Measurements from ENCODE around the gene LEAP2. TPM values are rescaled to one million over a fixed set of nuclear protein-coding genes. Genes with fewer than 3 reads are reported as not detected.

LEAP2 gene
- total and polyA plus RNA-seq, 2 donors (not counting 1 experiment from before 2014, with no cell fraction given): 2.2 to 5.4 TPM

DNA sequence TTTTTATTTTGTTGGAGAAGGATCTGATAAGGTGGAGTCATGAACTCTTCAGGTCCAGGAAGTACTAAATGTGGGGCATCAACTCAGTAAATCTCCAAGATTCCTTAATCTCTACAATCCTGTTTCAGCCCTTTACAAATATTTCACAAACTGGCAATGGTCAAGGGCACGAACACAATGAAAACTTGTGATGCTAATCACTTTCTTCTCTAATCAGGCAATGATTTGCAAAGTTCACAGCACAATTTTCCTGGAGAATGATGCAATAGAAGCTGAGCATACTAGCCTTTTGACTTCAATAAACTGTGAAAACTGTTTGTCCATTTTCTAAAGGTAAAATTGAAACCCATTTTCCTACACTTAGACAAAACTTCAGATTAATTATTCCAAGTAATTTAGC, 24.1 kb upstream of the LEAP2 start:
- Mint-ChIP-seq H3K27ac (no peak overlapping the region), H3K27me3 (no peaks in the 10 kb centered on the region), H3K9me3 (ENCODE audit: insufficient read depth) (no peaks in the 10 kb centered on the region), H3K4me1 (no peaks in the 10 kb centered on the region), H3K4me3 (no peak overlapping the region)
- Histone ChIP-seq H3K4me3 (ENCODE audit: control extremely low read depth in 1 of 5, extremely low read depth in 1 of 5, insufficient read depth in 1 of 5, low read depth in 2 of 5, low read length in 4 of 5) (no peak overlapping the region), H3K27ac (ENCODE audit: low read length in 2 of 2) (no peak overlapping the region), H3K79me2 (ENCODE audit: control insufficient read depth, insufficient read depth, low read length) (no peaks in the 10 kb centered on the region), H3K36me3 (replicated peaks in 1 of 2; ENCODE audit: control extremely low read depth in 1 of 2, control insufficient read depth in 1 of 2, extremely low read depth in 1 of 2, insufficient read depth in 2 of 2, low read length in 1 of 2) (no peaks in the 10 kb centered on the region), H3K4me2 (replicated peaks; ENCODE audit: low read depth, low read length, poor library complexity, severe bottlenecking) (no peak overlapping the region), H2AFZ (ENCODE audit: insufficient read depth, low read depth, low read length, poor library complexity, severe bottlenecking) (no peak overlapping the region), H3K9me3 (ENCODE audit: control extremely low read depth in 1 of 3, control insufficient read depth in 2 of 3, insufficient read depth in 1 of 3, low read length in 2 of 3) (no peaks in the 10 kb centered on the region), H3K27me3 (replicated peaks in 1 of 4; ENCODE audit: control extremely low read depth in 1 of 4, control insufficient read depth in 3 of 4, insufficient read depth in 4 of 4, low read length in 3 of 4) (no peaks in the 10 kb centered on the region), H3K4me1 (ENCODE audit: control insufficient read depth in 2 of 2, insufficient read depth in 2 of 2, low read length in 2 of 2) (no peaks in the 10 kb centered on the region), H3K9ac (ENCODE audit: low read length) (no peak overlapping the region), H4K20me1 (ENCODE audit: control insufficient read depth, insufficient read depth, low read length, poor library complexity, severe bottlenecking) (no peaks in the 10 kb centered on the region)
- ChIA-PET CTCF (no interaction called here), POLR2A (interaction anchor here (0.6 kb wide), 1 partner anchor 20 kb away, joined by 7 read pairs; no protein-coding TSS in a partner anchor)
- TF ChIP-seq, protein P1, sequence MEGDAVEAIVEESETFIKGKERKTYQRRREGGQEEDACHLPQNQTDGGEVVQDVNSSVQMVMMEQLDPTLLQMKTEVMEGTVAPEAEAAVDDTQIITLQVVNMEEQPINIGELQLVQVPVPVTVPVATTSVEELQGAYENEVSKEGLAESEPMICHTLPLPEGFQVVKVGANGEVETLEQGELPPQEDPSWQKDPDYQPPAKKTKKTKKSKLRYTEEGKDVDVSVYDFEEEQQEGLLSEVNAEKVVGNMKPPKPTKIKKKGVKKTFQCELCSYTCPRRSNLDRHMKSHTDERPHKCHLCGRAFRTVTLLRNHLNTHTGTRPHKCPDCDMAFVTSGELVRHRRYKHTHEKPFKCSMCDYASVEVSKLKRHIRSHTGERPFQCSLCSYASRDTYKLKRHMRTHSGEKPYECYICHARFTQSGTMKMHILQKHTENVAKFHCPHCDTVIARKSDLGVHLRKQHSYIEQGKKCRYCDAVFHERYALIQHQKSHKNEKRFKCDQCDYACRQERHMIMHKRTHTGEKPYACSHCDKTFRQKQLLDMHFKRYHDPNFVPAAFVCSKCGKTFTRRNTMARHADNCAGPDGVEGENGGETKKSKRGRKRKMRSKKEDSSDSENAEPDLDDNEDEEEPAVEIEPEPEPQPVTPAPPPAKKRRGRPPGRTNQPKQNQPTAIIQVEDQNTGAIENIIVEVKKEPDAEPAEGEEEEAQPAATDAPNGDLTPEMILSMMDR (IDR thresholded peaks at IDR 0.05): no peak
- TF ChIP-seq EZH2 (IDR thresholded peaks at IDR 0.05; ENCODE audit: borderline replicate concordance, insufficient read depth, low read depth, low read length, poor library complexity, severe bottlenecking): no peak
- DNase-seq (no peak), ATAC-seq (ENCODE audit: low read depth) (no peak)
- intact Hi-C loops (cut with micrococcal nuclease): no loop called here
- WGBS (ENCODE audit: insufficient coverage): 80% methylated on average over 1 of the region's 1 CpG

DNA sequence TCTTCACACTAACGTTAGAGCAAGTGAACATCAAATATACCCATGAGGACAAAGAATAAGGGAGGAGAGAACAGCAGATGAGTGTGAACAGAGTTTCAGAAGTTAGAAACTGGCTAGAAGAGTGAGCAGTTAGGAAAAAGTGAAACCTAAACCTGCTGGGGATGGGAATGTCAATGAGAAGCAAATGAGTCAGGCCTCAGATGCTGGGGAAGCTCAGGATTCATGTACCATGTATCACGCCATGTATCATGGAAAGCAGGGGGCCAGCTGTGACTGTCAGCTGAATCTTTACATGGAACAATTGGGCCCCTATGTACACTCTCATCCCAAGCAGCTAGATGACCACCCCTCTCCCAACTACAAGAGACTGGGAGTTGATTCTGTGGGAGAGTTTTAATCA, 23.4 kb upstream of the LEAP2 start:
- H3K9me3 Mint-ChIP-seq (ENCODE audit: insufficient read depth): no peaks in the 10 kb centered on the region
- ChIA-PET POLR2A (no interaction called here), CTCF (interaction anchor here (0.9 kb wide), 1 partner anchor 464 kb away, joined by 4 read pairs; no protein-coding TSS in a partner anchor)
- no peaks in the 10 kb centered on the region for H3K4me1 Mint-ChIP-seq
- TF ChIP-seq, protein P1 (IDR thresholded peaks at IDR 0.05): no peak
- no peak for TF ChIP-seq EZH2 (IDR thresholded peaks at IDR 0.05; ENCODE audit: borderline replicate concordance, insufficient read depth, low read depth, low read length, poor library complexity, severe bottlenecking)
- Histone ChIP-seq H3K79me2 (ENCODE audit: control insufficient read depth, insufficient read depth, low read length) (no peaks in the 10 kb centered on the region), H3K9me3 (ENCODE audit: control extremely low read depth in 1 of 3, control insufficient read depth in 2 of 3, insufficient read depth in 1 of 3, low read length in 2 of 3) (no peaks in the 10 kb centered on the region), H3K4me1 (ENCODE audit: control insufficient read depth in 2 of 2, insufficient read depth in 2 of 2, low read length in 2 of 2) (no peaks in the 10 kb centered on the region), H3K27ac (ENCODE audit: low read length in 2 of 2) (no peak overlapping the region), H3K9ac (ENCODE audit: low read length) (no peak overlapping the region), H3K4me2 (replicated peaks; ENCODE audit: low read depth, low read length, poor library complexity, severe bottlenecking) (no peak overlapping the region), H2AFZ (ENCODE audit: insufficient read depth, low read depth, low read length, poor library complexity, severe bottlenecking) (no peak overlapping the region), H3K27me3 (replicated peaks in 1 of 4; ENCODE audit: control extremely low read depth in 1 of 4, control insufficient read depth in 3 of 4, insufficient read depth in 4 of 4, low read length in 3 of 4) (no peaks in the 10 kb centered on the region), H3K4me3 (ENCODE audit: control extremely low read depth in 1 of 5, extremely low read depth in 1 of 5, insufficient read depth in 1 of 5, low read depth in 2 of 5, low read length in 4 of 5) (no peak overlapping the region), H3K36me3 (replicated peaks in 1 of 2; ENCODE audit: control extremely low read depth in 1 of 2, control insufficient read depth in 1 of 2, extremely low read depth in 1 of 2, insufficient read depth in 2 of 2, low read length in 1 of 2) (no peaks in the 10 kb centered on the region), H4K20me1 (ENCODE audit: control insufficient read depth, insufficient read depth, low read length, poor library complexity, severe bottlenecking) (no peaks in the 10 kb centered on the region)
- no peak for DNase-seq
- WGBS (ENCODE audit: insufficient coverage): no CpG with 5 or more reads among the region's 2 CpGs
- no peak overlapping the region for H3K4me3 Mint-ChIP-seq
- no peak for ATAC-seq (ENCODE audit: low read depth)
- peaks cover 6% of the 10 kb centered on the region for H3K27me3 Mint-ChIP-seq
- H3K27ac Mint-ChIP-seq: no peak overlapping the region
- intact Hi-C loops (cut with micrococcal nuclease): no loop called here
